PFSK-1 (cell line): ENCODE data around the gene UCP3.

Experiments used
- POLR2AphosphoS5 ChIP-seq: IDR thresholded peaks from 2 replicates; pipeline ENCODE4 v1.6.1; 2012; ENCODE audit warnings: low read depth, mild to moderate bottlenecking, control low read depth, low read length, moderate library complexity
- TAF1 ChIP-seq: IDR thresholded peaks from 2 replicates; pipeline ENCODE4 v1.6.1; 2012; ENCODE audit warnings: low read length, control low read depth, borderline replicate concordance; ENCODE audit not compliant: insufficient read depth
- TF ChIP-seq, protein P1 (sequence below), 2 experiments: IDR thresholded peaks; 2 replicates each; pipeline versions ENCODE4 v1.6.1 to v1.8.0; 2011 to 2012; ENCODE audit warnings: low read depth in 2 of 2, low read length in 2 of 2, control low read depth in 1 of 2, inconsistent platforms in 1 of 2, mild to moderate bottlenecking in 1 of 2, moderate library complexity in 1 of 2; ENCODE audit not compliant: insufficient read depth in 1 of 2

DNA sequence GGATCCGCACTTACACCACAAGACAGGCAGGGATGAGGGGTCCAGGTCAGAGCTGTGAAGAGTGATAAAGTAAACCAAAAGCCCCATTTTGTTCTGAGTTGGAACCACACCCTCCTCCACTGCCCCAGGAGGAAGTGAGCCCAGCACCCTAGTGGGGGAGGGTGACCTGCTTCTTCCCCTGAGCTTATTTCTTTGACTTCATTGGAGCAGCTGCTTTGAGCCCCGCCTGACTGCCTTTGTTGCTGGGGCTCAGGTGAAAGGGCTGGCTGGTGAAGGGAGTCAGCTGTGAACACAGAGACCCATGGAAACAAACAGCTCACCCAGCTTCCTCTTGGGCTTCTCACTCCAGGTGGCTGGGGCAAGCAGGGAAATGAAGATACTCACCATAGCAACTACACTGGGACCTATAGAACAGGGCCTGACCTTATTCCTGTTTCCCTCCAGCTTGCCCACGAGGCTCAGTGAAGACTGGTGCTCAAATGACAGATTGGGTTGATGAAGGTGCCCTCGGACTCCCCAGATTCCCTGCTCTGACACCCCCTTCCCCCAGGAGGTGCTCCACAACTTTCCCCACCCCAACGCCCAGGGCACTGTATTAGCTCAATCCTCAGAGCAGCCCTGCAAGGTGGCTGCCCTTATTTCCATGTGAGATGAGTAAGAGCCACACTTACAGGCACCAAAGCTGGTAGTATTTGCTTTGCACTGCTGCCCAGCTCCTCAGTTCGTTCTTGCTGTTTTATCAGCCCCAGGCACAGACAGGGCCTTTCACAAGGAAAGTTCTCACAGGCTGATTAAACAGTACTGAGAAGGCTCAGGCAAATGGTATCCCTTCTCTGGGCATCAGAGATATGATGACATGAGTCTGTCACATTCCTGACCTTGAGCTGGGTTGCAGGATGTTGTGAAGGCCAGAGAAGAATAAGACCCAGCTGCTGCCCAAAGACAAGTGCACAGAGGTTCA is 28.6 kb downstream of the UCP3 start:
- TF ChIP-seq TAF1 (no peak), POLR2AphosphoS5 (no peak)
- TF ChIP-seq, protein P1, sequence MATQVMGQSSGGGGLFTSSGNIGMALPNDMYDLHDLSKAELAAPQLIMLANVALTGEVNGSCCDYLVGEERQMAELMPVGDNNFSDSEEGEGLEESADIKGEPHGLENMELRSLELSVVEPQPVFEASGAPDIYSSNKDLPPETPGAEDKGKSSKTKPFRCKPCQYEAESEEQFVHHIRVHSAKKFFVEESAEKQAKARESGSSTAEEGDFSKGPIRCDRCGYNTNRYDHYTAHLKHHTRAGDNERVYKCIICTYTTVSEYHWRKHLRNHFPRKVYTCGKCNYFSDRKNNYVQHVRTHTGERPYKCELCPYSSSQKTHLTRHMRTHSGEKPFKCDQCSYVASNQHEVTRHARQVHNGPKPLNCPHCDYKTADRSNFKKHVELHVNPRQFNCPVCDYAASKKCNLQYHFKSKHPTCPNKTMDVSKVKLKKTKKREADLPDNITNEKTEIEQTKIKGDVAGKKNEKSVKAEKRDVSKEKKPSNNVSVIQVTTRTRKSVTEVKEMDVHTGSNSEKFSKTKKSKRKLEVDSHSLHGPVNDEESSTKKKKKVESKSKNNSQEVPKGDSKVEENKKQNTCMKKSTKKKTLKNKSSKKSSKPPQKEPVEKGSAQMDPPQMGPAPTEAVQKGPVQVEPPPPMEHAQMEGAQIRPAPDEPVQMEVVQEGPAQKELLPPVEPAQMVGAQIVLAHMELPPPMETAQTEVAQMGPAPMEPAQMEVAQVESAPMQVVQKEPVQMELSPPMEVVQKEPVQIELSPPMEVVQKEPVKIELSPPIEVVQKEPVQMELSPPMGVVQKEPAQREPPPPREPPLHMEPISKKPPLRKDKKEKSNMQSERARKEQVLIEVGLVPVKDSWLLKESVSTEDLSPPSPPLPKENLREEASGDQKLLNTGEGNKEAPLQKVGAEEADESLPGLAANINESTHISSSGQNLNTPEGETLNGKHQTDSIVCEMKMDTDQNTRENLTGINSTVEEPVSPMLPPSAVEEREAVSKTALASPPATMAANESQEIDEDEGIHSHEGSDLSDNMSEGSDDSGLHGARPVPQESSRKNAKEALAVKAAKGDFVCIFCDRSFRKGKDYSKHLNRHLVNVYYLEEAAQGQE (IDR thresholded peaks at IDR 0.05; ENCODE audit: insufficient read depth in 1 of 2, low read depth in 2 of 2, low read length in 2 of 2) = no peak
